Kidney tubule cell (primary cell): Measurements from ENCODE around the gene SELENOH.
A peak's percentile ranks its signal among the peaks of the same experiment; 100 is the strongest.

Experiments
- DNase-seq: peaks from one replicate; pipeline ENCODE4 v3.0.0-alpha.2; 2018; ENCODE audit warnings: low spot score

SELENOH gene

GRCh38 chr11:57746920-57747319, 5.6 kb downstream of the SELENOH start:
- DNase-seq, result no peak

- DNase-seq, result no peak
Observed at GRCh38 chr11:57751176-57751575, 9.9 kb downstream of the SELENOH start.

- peak; percentile 69 for DNase-seq
Observed at GRCh38 chr11:57751676-57752253, 10.5 kb downstream of the SELENOH start, which contains the start of gene BTBD18. Gene BTBD18, minus strand, starts transcription at chr11:57751819. Its CDS starts 631 bp downstream, at chr11:57751188.

DNA sequence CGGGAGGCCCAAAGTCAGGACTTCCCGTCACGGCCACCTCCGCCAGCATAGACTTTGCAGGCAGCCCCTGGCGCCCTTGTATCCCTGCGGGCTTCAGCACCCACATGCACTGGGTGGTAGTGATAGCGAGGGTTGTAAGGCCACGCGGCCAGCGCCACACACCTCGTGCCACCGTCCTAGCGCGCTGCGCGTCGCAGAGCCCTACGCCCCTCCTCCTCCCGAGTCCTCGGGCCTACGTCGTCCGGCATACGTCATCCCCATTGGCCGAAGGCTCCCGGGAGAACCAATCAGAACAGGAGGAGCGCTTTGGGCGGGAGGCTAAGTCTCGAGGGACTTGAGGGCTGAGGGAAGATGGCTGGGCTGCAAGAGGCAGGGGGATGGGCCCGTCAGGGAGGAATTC, 11.7 kb downstream of the SELENOH start:
- no peak for DNase-seq

DNA sequence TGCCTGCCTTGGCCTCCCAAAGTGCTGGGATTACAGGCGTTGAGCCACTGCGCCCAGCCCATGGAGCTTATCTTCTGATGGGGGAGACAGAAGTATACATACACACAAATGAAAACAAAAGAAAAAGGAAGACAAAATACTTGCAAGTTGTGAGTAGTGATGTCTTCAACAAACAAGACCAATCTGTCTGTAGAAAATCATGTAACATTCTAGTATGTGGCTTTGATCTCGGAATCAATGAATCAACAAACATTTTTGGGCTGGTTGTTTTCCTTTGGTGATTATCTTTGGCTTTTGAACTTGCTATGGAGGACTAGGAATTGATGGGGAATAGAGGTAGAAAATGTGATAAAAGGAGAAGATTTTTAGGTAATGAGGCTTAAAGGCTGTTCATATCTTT, 16.9 kb downstream of the SELENOH start:
- no peak for DNase-seq

DNA sequence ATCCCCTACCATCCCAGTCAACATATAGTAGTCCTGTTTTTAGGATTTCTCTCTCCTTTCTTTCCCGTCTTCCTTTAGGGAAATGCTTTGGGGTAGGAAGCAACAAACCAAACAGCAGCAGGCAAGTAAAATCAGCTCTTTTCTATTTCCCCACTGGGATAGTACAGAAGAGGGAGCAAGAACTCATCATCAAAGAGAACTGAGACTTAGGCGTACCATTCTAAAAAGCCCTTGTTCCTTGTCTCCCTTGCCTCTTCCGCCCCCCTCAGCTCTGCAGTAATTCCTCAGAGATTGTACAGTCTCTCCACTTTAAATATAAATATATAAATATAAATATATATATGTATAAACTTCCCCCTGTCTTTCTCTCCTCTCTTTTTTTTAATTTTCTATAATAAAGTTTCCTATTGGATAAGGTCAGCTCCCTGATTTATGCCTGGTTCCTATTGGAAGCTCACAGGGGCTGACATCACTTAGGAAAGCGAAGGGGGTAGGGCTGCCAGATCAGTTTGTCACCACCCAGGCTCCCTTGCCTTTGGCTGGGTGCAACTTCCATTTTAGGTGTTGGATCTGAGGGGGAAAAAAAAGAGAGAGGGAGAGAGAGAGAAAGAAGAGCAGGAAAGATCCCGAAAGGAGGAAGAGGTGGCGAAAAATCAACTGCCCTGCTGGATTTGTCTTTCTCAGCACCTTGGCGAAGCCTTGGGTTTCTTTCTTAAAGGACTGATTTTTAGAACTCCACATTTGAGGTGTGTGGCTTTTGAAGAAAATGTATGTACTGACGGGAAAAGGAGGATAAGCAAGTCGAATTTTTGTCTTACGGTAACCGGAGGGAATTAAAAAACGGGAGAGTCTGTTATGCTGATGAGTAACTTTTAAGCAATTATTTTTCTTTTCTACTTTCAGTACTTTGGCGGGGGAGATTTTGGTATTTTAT, 20.3 kb downstream of the SELENOH start, which contains the start of gene CTNND1:
CTNND1 (plus strand) TSS at position 502 of the 934 bp plus-strand sequence. CDS start 29,677 bp downstream, outside the sequence.
- peak; percentile 98 for DNase-seq

GRCh38 chr11:57762235-57762861, 21.1 kb downstream of the SELENOH start:
- DNase-seq, result peak; percentile 44

- peak; percentile 52 for DNase-seq
Observed at GRCh38 chr11:57763568-57763967, 22.3 kb downstream of the SELENOH start.

- DNase-seq, result no peak
Observed at GRCh38 chr11:57764021-57764420, 22.7 kb downstream of the SELENOH start.

- DNase-seq, result no peak
Observed at GRCh38 chr11:57764566-57764965, 23.3 kb downstream of the SELENOH start.

DNA sequence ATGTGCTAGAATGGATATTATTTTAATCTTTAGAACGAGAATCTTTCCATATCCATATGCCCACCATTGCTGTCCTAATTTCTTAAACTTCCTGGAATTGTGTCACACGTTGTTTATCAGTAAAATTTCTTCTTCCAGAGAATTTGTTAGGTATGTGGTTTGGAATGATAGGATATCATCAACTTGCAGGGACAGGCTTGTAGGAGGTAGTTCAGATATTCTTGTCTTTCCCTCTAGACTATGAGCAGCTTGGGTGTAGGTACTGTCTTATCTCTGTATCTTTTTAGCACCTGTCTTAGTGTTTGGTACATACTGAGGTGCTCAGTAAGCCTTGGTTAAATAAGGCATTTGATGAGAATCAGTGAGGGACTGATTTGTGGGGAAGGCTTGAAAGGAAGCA, 23.7 kb downstream of the SELENOH start:
- no peak for DNase-seq

DNA sequence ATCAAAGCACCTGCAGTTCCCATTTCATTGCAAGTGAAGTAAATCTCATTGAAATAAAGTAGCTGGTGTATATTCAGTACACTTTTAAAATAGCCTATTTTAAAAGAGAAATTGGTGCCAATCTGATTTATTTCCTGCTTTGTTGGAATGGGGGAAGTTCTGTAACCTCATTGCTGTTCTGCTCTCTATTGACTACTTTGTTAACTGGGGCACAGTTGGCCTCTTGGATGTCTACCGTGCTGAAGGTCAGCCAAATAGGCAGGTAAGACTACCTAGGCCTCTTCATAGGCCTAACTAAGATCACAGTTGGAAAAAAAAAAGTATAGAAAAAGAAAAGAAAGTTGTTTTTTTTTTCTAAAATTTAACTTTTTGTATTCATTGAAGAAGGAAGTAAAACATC, 29.5 kb downstream of the SELENOH start:
- no peak for DNase-seq

GRCh38 chr11:57771365-57771764, 30.1 kb downstream of the SELENOH start:
- no peak for DNase-seq

- peak; percentile 61 for DNase-seq
Observed at GRCh38 chr11:57772562-57772961, 31.3 kb downstream of the SELENOH start.

DNA sequence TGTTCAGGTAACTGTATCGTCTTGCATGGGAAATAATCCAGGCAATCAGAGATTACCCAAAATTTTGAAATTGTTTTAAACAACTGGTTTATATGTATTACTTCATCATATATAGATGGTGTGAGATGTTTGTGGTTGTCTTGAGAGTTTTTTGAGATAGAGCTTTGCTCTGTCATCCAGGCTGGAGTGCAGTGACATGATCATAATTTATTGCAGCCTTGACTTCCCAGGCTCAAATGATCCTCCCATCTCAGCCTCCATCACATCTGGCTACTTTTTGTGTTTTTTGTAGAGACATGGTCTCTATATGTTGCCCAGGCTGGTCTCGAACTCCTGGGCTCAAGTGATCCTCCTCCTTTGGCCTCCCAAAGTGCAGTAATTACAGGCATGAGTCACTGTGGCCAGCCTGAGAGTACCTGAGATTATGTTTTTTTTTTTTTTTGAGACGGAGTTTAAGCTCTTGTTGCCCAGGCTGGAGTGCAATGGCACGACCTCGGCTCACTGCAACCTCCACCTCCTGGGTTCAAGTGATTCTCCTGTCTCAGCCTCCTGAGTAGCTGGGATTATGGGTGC, 31.8 kb downstream of the SELENOH start:
- no peak for DNase-seq

DNA sequence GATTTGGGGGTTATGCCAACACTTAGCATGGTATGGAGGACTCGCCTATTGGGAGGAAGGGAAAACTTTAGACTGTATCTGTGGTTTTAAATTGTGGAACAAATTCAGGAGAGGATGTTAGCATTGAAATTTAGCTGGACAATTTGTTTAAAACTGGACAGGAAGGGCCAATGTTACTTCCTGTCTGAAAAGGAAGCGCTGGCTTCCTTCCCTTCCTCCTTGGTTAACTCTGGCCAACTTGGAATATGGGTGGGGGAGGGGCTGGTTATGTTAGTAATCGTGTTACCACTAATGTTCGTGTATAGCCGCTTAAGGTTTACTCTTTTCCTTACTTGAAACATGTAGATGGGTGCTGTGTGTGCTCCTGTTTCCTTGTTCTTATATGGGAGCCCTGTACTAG, 34.2 kb downstream of the SELENOH start:
- no peak for DNase-seq

GRCh38 chr11:57776031-57776521, 34.8 kb downstream of the SELENOH start:
- DNase-seq, result no peak

GRCh38 chr11:57776577-57777210, 35.4 kb downstream of the SELENOH start:
- DNase-seq, result no peak

DNA sequence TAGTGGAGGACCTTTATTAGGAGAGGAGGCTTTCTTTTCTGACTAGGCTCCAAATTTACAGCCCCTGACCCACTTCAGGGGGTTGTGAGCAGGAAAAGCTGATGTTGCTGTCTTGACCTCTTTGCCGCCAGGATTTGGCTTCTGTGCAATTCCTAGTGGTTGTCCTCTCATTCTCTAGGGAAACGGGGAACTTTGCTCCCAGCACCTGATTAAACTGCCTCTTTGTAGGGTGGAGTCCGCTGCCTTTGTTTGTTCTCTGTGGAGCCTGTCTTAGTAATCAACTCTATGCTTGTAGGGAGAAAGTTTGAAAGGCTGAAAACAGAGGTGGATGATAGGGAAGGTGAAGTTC, 36.7 kb downstream of the SELENOH start:
- peak; percentile 35 for DNase-seq

- DNase-seq, result peak; percentile 98
Observed at GRCh38 chr11:57778318-57779037, 37.2 kb downstream of the SELENOH start.

DNA sequence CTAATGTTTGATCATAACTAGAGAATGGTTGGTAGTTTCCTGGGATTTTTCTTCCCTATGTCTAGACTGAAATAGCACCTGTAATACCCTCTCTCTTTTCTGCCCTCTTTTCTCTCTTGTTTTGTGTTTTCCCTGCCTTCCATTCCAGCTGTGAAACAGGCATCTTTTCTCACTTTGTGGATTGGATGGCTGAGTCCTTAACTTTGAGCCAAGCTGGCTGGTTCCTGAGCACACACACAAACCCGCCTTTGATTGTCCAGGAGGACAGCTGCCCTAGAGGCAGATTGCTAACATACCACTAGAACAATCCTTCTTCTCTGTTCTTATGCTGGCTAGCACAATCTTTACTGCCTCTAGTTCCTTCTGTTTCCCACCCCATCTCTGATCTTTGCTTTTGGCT, 38.0 kb downstream of the SELENOH start:
- peak; percentile 57 for DNase-seq
